Suprapubic skin (tissue), 4 donors: ENCODE data around the gene VPS37B.

Source experiments
- POLR2A ChIP-seq, 2 donors: fragments of 450-650 bp; IDR thresholded peaks; one replicate each; pipeline ENCODE4 v1.6.1; 2017; ENCODE audit warnings: antibody characterized with exemption in 2 of 2, mild to moderate bottlenecking in 2 of 2, moderate library complexity in 2 of 2
- POLR2AphosphoS5 ChIP-seq, 3 donors: sonication (generic); formaldehyde crosslinking; IDR thresholded peaks; one replicate each; pipeline ENCODE4 v1.6.1; 2017; ENCODE audit warnings: antibody characterized with exemption in 3 of 3
- TF ChIP-seq, protein P1 (sequence below), 2 donors: fragments of 200-600 bp in 1 of 2; fragments of 450-650 bp in 1 of 2; sonication (generic) in 1 of 2; IDR thresholded peaks; one replicate each; pipeline ENCODE4 v1.5.1; 2016 to 2019; ENCODE audit warnings: antibody characterized with exemption in 2 of 2, mild to moderate bottlenecking in 1 of 2, moderate library complexity in 1 of 2

DNA sequence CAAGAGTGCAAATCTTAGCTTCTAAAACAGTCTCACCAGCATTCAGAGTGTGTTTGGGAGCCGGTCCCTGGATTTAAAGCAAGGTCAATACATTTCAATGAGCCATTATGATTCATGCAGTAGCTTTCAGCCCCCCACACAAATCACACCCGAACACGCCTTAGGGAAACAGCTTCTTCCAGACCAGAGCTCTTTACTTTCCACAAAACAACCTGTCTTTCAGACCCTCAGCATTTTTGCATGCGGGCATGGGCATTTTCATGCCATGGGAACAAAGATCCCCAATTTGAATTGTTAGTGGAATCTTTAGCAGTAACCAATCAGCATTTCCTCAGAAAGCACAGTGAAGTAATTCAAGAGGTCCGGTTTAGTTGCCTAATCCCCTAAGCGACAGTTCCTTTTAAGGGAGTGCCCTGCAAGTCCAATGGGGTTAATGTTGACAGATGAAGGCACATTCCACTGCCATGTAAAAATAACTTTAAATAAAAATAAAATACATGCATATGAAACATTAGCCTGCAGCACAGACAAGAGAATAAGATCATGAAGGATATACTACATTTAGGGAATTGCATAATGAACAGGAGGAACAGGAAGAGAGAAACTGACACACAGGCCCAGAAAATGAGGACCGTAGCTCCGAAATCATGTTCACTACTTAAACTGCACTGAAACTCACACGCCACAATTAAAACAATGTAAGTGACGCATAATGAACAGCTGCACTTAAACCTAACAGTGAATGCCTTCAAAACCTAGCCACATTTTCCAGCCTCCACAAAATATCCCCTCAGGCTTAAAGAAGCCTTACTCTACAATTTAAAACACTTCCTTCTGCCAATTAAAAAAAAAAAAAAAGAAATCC lies 4.0 kb downstream of the VPS37B start:
- TF ChIP-seq, protein P1, sequence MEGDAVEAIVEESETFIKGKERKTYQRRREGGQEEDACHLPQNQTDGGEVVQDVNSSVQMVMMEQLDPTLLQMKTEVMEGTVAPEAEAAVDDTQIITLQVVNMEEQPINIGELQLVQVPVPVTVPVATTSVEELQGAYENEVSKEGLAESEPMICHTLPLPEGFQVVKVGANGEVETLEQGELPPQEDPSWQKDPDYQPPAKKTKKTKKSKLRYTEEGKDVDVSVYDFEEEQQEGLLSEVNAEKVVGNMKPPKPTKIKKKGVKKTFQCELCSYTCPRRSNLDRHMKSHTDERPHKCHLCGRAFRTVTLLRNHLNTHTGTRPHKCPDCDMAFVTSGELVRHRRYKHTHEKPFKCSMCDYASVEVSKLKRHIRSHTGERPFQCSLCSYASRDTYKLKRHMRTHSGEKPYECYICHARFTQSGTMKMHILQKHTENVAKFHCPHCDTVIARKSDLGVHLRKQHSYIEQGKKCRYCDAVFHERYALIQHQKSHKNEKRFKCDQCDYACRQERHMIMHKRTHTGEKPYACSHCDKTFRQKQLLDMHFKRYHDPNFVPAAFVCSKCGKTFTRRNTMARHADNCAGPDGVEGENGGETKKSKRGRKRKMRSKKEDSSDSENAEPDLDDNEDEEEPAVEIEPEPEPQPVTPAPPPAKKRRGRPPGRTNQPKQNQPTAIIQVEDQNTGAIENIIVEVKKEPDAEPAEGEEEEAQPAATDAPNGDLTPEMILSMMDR (IDR thresholded peaks at IDR 0.05) = no peak
- TF ChIP-seq POLR2AphosphoS5 (IDR thresholded peaks at IDR 0.05) (no peak), POLR2A (IDR thresholded peaks at IDR 0.05) (no peak)
